GM12878 (cell line): ENCODE data around the gene ABCF3. TPM values are rescaled to one million over a fixed set of nuclear protein-coding genes. Genes with fewer than 3 reads are reported as not detected.

Source experiments
- ATAC-seq: fragments of 200-7000 bp; cut with Tn5 transposase; 3 replicates; pipeline ENCODE4 v1.9.1; 2020; ENCODE audit warnings: mild to moderate bottlenecking, moderate library complexity
- BruUV-seq: library from RNA; stranded (reverse); fragments of 400-500 nt; replicated peaks from 2 replicates; lab custom pipeline; 2021; lab: Mats Ljungman, UMichigan
- CTCF ChIA-PET: fragments of 300-600 bp; sonication (Branson Sonifier 250); formaldehyde crosslinking; extraction: SDS; loops from one replicate; lab custom pipeline; 2021; ENCODE audit warnings: inconsistent platforms; lab: Yijun Ruan, JAX
- POLR2A ChIA-PET: fragments of 350-600 bp; formaldehyde crosslinking; extraction: SDS; loops from one replicate; lab custom pipeline; 2021; ENCODE audit warnings: inconsistent platforms; lab: Charles Lee
- RAD21 ChIA-PET: fragments of 300-600 bp; sonication (Branson Sonifier 250); formaldehyde crosslinking; loops from one replicate; lab custom pipeline; 2023; ENCODE audit warnings: antibody characterized with exemption; ENCODE audit not compliant: unreplicated experiment; lab: Charles Lee
- SMC1A ChIA-PET: fragments of 300-600 bp; sonication (Branson Sonifier 250); formaldehyde crosslinking; loops from one replicate; lab custom pipeline; 2023; ENCODE audit not compliant: unreplicated experiment, uncharacterized antibody; lab: Charles Lee
- DNase-seq: peaks from one replicate; pipeline ENCODE4 v3.0.0-alpha.2; 2011; ENCODE audit warnings: low read depth, low spot score
- FAIRE-seq: peaks from 3 replicates; lab custom pipeline; 2011; peaks lifted over from hg19 to GRCh38; lab: Jason Lieb, UNC
- H2AFZ ChIP-seq: 2 replicates; pipeline ENCODE4 v1.6.0; 2011; ENCODE audit warnings: low read depth, low read length, control low read depth; ENCODE audit not compliant: control insufficient read depth
- H3K27ac ChIP-seq: 2 replicates; pipeline ENCODE4 v1.5.1; 2011; ENCODE audit warnings: control low read depth; ENCODE audit not compliant: control insufficient read depth, insufficient read depth
- H3K27me3 ChIP-seq, 2 experiments: replicated peaks in 1 of 2; 2 replicates each; pipeline versions ENCODE4 v1.6.0 to v1.6.1; 2011; ENCODE audit warnings: low read length in 1 of 2; ENCODE audit not compliant: control insufficient read depth in 2 of 2, insufficient read depth in 2 of 2
- H3K36me3 ChIP-seq, 2 experiments: 2 replicates each; pipeline ENCODE4 v1.5.1; 2011; ENCODE audit warnings: low read length in 1 of 2; ENCODE audit not compliant: control insufficient read depth in 2 of 2, insufficient read depth in 2 of 2
- H3K4me1 ChIP-seq: 2 replicates; pipeline ENCODE4 v1.6.1; 2011; ENCODE audit warnings: mild to moderate bottlenecking, low read length, moderate library complexity, mixed read lengths; ENCODE audit not compliant: control insufficient read depth, insufficient read depth
- H3K4me2 ChIP-seq: 2 replicates; pipeline ENCODE4 v1.6.0; 2011; ENCODE audit warnings: control low read depth; ENCODE audit not compliant: control insufficient read depth, insufficient read depth
- H3K4me3 ChIP-seq: fragments of 200-600 bp; sonication (generic); 2 replicates; pipeline ENCODE4 v1.5.1; 2016
- H3K79me2 ChIP-seq: 2 replicates; pipeline ENCODE4 v1.6.0; 2011; ENCODE audit warnings: low read length; ENCODE audit not compliant: control insufficient read depth, insufficient read depth
- H3K9ac ChIP-seq: 2 replicates; pipeline ENCODE4 v1.8.0; 2011; ENCODE audit warnings: low read length, control low read depth, mixed read lengths; ENCODE audit not compliant: control insufficient read depth, insufficient read depth
- H3K9me3 ChIP-seq: replicated peaks from 3 replicates; pipeline ENCODE4 v1.5.1; 2011; ENCODE audit warnings: mild to moderate bottlenecking, low read length; ENCODE audit not compliant: control insufficient read depth, insufficient read depth
- H4K20me1 ChIP-seq: 2 replicates; pipeline ENCODE4 v1.6.0; 2011; ENCODE audit not compliant: control insufficient read depth, insufficient read depth
- CBX3 ChIP-seq: fragments of 200-600 bp; sonication (generic); IDR thresholded peaks from 2 replicates; pipeline ENCODE4 v1.6.1; 2016; ENCODE audit warnings: low read depth, borderline replicate concordance
- CHD4 ChIP-seq: fragments of 200-600 bp; sonication (generic); IDR thresholded peaks from 2 replicates; pipeline ENCODE4 v1.6.1; 2016; ENCODE audit warnings: mild to moderate bottlenecking
- GATAD2B ChIP-seq: fragments of 450-650 bp; conservative IDR thresholded peaks from 2 replicates; pipeline ENCODE4 v1.6.1; 2017; ENCODE audit warnings: low read depth, mild to moderate bottlenecking, moderate library complexity
- NFXL1 ChIP-seq: fragments of 450-650 bp; IDR thresholded peaks from 2 replicates; pipeline ENCODE4 v1.6.1; 2017; ENCODE audit warnings: antibody characterized with exemption, mild to moderate bottlenecking, borderline replicate concordance
- SREBF2 ChIP-seq: IDR thresholded peaks from 2 replicates; pipeline ENCODE4 v1.6.1; 2012; ENCODE audit warnings: mild to moderate bottlenecking, low read length
- WGBS: methylation state at CpG from one replicate; pipeline ENCODE4 v1.1.6; 2016; ENCODE audit warnings: low lambda C conversion rate; ENCODE audit not compliant: insufficient replicate concordance, insufficient coverage; ENCODE audit errors: missing lambda C conversion rate; 5-methylcytosine and 5-hydroxymethylcytosine counted together
- in situ Hi-C: fragments of 300-500 bp; cut with MboI; formaldehyde crosslinking; loops from 9 replicates; pipeline ENCODE4 v1.14.3; 2018; ENCODE audit warnings: mixed read lengths
- intact Hi-C: fragments of 100-400 bp; cut with micrococcal nuclease; formaldehyde crosslinking; loops from one replicate; pipeline ENCODE4 v1.14.2; 2022; ENCODE audit not compliant: unreplicated experiment
- polyA plus RNA-seq, 11 experiments: library from polyadenylated mRNA; depleted of rRNA in 4 of 11; unstranded in 6 of 11; stranded (reverse) in 5 of 11; fragments of >200 nt; fragmentation: Nextera tagmentation in 4 of 11; fragmentation: Illumina TruSeq in 1 of 11; extraction: Ambion mirVana in 4 of 11; extraction: Trizol in 1 of 11; gene quantifications; 1 replicate in 1 of 11; 2 replicates in 10 of 11; pipeline versions ENCODE4 v1.2.1 to v1.2.3, GENCODE V29; 2011 to 2016; ENCODE audit warnings: inconsistent platforms in 2 of 11, missing spikeins in 2 of 11, low read depth in 1 of 11
- total RNA-seq, 4 experiments: library from RNA; depleted of rRNA in 3 of 4; stranded (reverse); fragments of >200 nt in 3 of 4; fragmentation: Illumina TruSeq in 1 of 4; extraction: Trizol in 1 of 4; gene quantifications; 2 replicates each; pipeline versions ENCODE4 v1.2.1 to v1.2.3, GENCODE V29; 2013 to 2021
- TF ChIP-seq, protein P1 (sequence below), 3 experiments: IDR thresholded peaks in 2 of 3; conservative IDR thresholded peaks in 1 of 3; 2 replicates each; pipeline ENCODE4 v1.5.1; 2011; ENCODE audit warnings: low read depth in 3 of 3, low read length in 3 of 3, mild to moderate bottlenecking in 3 of 3, control low read depth in 2 of 3, moderate library complexity in 2 of 3, inconsistent platforms in 1 of 3, mixed read lengths in 1 of 3; ENCODE audit not compliant: control insufficient read depth in 2 of 3, insufficient read depth in 1 of 3; ENCODE audit errors: extremely low read depth in 1 of 3
- TF ChIP-seq, protein P2 (sequence below): IDR thresholded peaks from 2 replicates; pipeline ENCODE4 v1.6.1; 2012; ENCODE audit warnings: low read depth, low read length, improper control_type of control experiment

ABCF3 gene
- total and polyA plus RNA-seq, 10 of the 15 experiments (the other 5 are each of a cell fraction or from before 2014, with no cell fraction given), result 6.1 to 71.3 (median 46.9) TPM

DNA sequence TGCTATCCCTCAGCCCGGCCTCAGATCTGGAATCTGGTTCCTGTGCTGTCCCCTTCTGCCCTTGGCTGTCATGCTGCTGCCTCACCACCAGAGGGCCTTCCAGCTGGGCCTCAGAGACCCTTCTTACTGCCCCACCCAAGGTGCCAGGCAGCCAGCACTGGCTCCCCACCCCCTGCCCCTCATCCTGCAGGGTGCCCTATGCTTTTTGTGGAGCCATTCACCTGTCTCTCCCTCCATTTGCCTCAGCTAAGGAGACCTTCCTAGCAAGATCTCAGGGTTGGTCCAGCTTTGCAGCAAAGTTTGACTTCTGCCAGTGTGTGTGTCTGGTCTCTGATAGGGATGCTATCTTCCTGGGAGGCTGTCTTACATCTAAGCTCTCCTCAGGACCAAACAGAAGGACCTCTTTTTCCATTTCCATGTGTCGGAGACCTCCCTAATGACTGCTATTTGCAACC is 41.5 kb downstream of the ABCF3 start (continued):
- no peak for TF ChIP-seq NFXL1
- TF ChIP-seq, protein P1, sequence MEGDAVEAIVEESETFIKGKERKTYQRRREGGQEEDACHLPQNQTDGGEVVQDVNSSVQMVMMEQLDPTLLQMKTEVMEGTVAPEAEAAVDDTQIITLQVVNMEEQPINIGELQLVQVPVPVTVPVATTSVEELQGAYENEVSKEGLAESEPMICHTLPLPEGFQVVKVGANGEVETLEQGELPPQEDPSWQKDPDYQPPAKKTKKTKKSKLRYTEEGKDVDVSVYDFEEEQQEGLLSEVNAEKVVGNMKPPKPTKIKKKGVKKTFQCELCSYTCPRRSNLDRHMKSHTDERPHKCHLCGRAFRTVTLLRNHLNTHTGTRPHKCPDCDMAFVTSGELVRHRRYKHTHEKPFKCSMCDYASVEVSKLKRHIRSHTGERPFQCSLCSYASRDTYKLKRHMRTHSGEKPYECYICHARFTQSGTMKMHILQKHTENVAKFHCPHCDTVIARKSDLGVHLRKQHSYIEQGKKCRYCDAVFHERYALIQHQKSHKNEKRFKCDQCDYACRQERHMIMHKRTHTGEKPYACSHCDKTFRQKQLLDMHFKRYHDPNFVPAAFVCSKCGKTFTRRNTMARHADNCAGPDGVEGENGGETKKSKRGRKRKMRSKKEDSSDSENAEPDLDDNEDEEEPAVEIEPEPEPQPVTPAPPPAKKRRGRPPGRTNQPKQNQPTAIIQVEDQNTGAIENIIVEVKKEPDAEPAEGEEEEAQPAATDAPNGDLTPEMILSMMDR (IDR thresholded peaks at IDR 0.05 in 2 of 3, conservative IDR thresholded peaks at IDR 0.05 in 1 of 3; ENCODE audit: control insufficient read depth in 2 of 3, extremely low read depth in 1 of 3, insufficient read depth in 1 of 3, low read depth in 3 of 3, low read length in 3 of 3), result peak; percentile 72 to 98 (median 74)
- TF ChIP-seq, protein P2, sequence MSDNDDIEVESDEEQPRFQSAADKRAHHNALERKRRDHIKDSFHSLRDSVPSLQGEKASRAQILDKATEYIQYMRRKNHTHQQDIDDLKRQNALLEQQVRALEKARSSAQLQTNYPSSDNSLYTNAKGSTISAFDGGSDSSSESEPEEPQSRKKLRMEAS, result no peak
- no peak for TF ChIP-seq CBX3
- TF ChIP-seq CHD4, result no peak
- TF ChIP-seq GATAD2B, result no peak

DNA sequence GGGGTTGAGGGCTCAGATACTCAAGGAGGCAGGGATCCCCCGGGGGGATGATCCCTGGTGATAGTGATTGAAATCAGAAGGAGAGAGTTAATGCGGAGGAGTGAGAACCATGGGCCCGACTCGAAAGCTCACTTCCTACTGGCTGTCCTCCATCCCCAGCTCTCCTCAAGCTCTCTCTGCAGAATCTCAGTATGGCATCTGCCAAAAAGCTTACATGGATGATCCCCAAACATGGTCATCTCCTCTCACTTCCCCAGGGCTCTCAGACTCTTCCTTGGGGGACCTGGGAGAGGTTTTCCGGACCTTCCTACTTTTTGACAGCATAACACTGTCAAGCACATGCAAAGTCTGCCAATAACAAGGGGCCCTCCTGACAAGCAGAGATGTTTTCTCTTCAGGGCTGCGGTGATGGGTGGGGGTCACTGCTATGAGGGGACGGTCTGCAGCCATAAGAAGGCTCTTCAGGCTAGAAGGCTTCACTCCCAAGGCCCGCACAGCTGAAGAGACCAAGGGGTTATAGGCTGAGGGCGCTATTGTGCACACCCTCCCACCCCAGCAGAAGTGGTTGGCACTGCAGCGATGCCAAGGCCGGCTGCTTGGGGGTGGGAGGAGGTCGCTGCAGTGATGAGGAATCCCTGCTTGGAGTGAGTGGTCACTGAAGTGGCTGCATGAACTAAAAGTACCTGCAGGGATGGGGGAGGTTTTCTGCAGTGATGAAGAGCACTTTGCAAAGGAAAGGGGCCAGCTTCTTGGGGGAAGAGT is 42.6 kb downstream of the ABCF3 start:
- TF ChIP-seq SREBF2, result no peak
- H3K4me2 ChIP-seq, result no peak overlapping the region
- H3K36me3 ChIP-seq, result no peaks in the 10 kb centered on the region
- H2AFZ ChIP-seq, result no peak overlapping the region
- no peaks in the 10 kb centered on the region for H3K9me3 ChIP-seq
- ChIA-PET CTCF (interaction anchor here (0.6 to 4.4 kb wide), 18 partner anchors 9 to 336 kb away, joined by 3 to 69 read pairs (median 5); partner anchors contain the start of genes ABCF3 and EEF1AKMT4), POLR2A (no interaction called here), SMC1A (interaction anchor here (0.6 to 3.7 kb wide), 9 partner anchors 9 to 333 kb away, joined by 3 to 15 read pairs (median 4); partner anchors contain the start of gene EEF1AKMT4), RAD21 (interaction anchor here (0.9 to 2.3 kb wide), 8 partner anchors 9 to 92 kb away, joined by 3 to 17 read pairs (median 5); partner anchors contain the start of gene EEF1AKMT4)
- intact Hi-C loops (no loop called here), in situ Hi-C loops (no loop called here)
- H3K27ac ChIP-seq, result no peak overlapping the region
- FAIRE-seq (no peak), DNase-seq (no peak), ATAC-seq (no peak; the same call in 2 of the 3 replicates)
- no TSS peak for BruUV-seq
- no peaks in the 10 kb centered on the region for H3K4me1 ChIP-seq
- peaks cover 16 to 18% of the 10 kb centered on the region in 2 experiments for H3K27me3 ChIP-seq
- no peak overlapping the region for H3K9ac ChIP-seq
- H3K4me3 ChIP-seq, result no peak overlapping the region
- H4K20me1 ChIP-seq, result no peaks in the 10 kb centered on the region
- H3K79me2 ChIP-seq, result no peaks in the 10 kb centered on the region
- WGBS, result 44% methylated on average over 11 of the region's 12 CpGs
